Measurements from ENCODE around the gene QRICH1. TPM values are rescaled to one million over a fixed set of nuclear protein-coding genes. Genes with fewer than 3 reads are reported as not detected.

Gene QRICH1
- total RNA-seq, 1 experiment from 2014 or later: 96.1 TPM

DNA sequence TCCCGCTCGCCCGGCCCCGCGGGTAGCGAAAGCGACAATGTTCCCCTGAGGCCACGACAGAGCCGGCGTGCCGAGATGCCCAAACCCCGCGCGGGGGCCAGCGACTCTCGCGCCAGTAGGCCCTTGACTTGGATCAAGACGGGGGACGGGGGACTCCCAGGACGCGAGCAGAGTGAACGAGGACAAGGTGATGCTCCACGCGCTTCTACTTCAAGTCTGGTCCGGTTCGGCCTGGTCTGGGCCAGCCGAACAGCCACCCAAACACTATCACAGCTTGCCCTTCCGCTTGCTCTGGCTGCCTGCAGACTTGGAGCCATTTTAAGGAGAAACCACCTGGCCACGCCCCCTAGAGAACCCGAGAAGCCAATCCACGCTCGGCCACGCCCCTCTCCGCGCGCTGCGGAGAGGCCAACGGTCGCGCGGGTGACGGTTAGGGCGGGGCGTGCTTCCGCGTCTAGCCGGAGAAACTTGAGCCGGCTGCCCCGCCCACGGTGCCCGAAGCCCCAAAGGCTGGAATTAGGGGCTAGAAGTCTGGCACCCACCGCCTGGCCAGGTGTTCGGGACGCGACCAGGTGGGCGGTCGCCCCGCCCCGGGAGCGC is 72.6 kb downstream of the QRICH1 start:
- Mint-ChIP-seq H3K9me3 (ENCODE audit: unreplicated experiment) (no peaks in the 10 kb centered on the region), H3K36me3 (ENCODE audit: insufficient read depth, unreplicated experiment) (peaks cover 66% of the 10 kb centered on the region), H3K27ac (ENCODE audit: low read depth, unreplicated experiment) (peak overlapping the region; percentile 95), H3K27me3 (ENCODE audit: insufficient read depth, unreplicated experiment) (no peaks in the 10 kb centered on the region), H3K4me3 (ENCODE audit: unreplicated experiment) (peak overlapping the region; percentile 89), H3K4me1 (ENCODE audit: insufficient read depth, unreplicated experiment) (peaks cover 11% of the 10 kb centered on the region)
- ChIA-PET CTCF (interaction anchor here (0.6 to 2.7 kb wide), 13 partner anchors 10 to 842 kb away, joined by 3 to 14 read pairs (median 6); partner anchors contain the start of gene WDR6), POLR2A (interaction anchor here (0.6 to 9.9 kb wide), 39 partner anchors 7 to 456 kb away, joined by 3 to 251 read pairs (median 5); partner anchors contain the start of genes ARIH2, IMPDH2, KLHDC8B and LAMB2)
- BruUV-seq (replicated peaks): no TSS peak
- intact Hi-C loops (cut with micrococcal nuclease): loop anchor here (10.0 kb wide), 1 partner anchor 133 kb away; no protein-coding TSS in a partner anchor
- TF ChIP-seq, protein P1, sequence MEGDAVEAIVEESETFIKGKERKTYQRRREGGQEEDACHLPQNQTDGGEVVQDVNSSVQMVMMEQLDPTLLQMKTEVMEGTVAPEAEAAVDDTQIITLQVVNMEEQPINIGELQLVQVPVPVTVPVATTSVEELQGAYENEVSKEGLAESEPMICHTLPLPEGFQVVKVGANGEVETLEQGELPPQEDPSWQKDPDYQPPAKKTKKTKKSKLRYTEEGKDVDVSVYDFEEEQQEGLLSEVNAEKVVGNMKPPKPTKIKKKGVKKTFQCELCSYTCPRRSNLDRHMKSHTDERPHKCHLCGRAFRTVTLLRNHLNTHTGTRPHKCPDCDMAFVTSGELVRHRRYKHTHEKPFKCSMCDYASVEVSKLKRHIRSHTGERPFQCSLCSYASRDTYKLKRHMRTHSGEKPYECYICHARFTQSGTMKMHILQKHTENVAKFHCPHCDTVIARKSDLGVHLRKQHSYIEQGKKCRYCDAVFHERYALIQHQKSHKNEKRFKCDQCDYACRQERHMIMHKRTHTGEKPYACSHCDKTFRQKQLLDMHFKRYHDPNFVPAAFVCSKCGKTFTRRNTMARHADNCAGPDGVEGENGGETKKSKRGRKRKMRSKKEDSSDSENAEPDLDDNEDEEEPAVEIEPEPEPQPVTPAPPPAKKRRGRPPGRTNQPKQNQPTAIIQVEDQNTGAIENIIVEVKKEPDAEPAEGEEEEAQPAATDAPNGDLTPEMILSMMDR (IDR thresholded peaks at IDR 0.05; ENCODE audit: unreplicated experiment): no peak
- DNase-seq (ENCODE audit: unreplicated experiment): peak; percentile 98

DNA sequence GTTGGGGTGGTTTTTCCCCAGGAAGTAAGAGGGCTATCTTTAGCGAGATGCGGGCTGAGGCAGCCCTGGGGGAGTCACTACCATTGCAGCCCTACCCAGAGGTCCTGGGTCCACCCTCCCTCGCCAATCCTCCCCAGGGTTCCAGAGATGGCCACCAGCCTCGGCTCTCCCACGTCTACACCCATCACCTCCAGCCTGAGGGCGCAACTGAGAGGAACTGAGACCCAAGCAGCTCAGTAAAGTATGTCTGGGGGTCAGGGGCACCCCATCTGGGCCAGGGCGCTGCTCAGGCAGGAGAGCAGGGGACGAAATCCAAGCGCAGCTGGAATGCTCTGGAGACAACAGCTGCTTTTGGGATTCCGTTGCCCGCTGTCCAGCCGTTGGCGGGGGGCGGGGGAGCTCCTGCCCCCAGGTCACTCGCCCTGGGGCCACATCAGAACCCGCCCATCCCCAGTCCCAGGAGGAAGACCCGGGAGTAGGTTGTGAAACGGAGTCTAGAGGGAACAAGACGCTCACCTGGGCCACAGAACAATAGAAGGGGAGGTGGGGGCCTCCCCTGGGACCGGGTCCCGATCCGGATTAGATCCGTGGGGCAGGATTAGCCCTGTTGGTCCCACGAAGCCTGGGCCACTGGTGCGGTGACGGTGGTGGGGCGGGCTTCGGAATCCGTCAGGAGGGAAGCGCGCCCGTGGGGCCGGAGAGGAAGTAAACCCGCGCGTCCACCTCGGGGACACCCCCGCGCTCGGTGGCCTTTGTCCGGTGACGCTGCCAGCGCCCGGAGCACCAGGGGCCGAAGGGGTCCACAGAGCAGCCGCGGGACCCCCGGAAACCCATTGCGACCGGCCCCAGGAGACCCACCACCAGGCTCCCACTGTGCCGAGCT is 73.3 kb downstream of the QRICH1 start:
- Mint-ChIP-seq H3K27ac (ENCODE audit: low read depth, unreplicated experiment) (peak overlapping the region; percentile 95), H3K36me3 (ENCODE audit: insufficient read depth, unreplicated experiment) (peaks cover 66% of the 10 kb centered on the region), H3K9me3 (ENCODE audit: unreplicated experiment) (no peaks in the 10 kb centered on the region), H3K27me3 (ENCODE audit: insufficient read depth, unreplicated experiment) (no peaks in the 10 kb centered on the region), H3K4me3 (ENCODE audit: unreplicated experiment) (peak overlapping the region; percentile 89), H3K4me1 (ENCODE audit: insufficient read depth, unreplicated experiment) (peaks cover 5% of the 10 kb centered on the region)
- intact Hi-C loops (cut with micrococcal nuclease): loop anchor here (10.0 kb wide), 1 partner anchor 134 kb away; no protein-coding TSS in a partner anchor
- peak; percentile 31 for DNase-seq (ENCODE audit: unreplicated experiment)
- TSS peak; percentile 51 for BruUV-seq (replicated peaks)
- TF ChIP-seq, protein P1 (IDR thresholded peaks at IDR 0.05; ENCODE audit: unreplicated experiment): no peak
- ChIA-PET POLR2A (interaction anchor here (0.6 to 9.9 kb wide), 29 partner anchors 8 to 429 kb away, joined by 3 to 251 read pairs (median 5); partner anchors contain the start of genes ARIH2, IMPDH2, KLHDC8B and LAMB2), CTCF (interaction anchor here (0.6 to 2.7 kb wide), 8 partner anchors 13 to 843 kb away, joined by 3 to 11 read pairs (median 4); partner anchors contain the start of gene WDR6)

DNA sequence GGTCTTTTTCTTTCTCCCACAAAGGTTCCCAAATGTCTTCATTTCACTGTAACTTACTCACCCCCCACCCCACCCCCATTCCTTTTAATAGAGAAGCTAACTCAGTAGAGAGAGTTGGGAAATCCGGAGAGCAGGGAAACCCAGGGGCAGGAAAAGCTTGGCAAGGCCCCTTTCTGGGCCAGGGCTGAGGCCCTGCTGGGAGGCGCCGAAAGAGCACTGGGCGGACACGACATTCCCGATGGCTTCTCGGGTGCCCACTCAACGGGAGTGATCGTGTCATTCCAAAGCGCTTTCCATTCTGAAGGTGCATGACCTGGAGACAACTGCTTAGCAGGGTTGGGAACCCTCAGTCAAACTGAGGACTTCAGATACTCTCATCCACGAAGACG is 73.9 kb downstream of the QRICH1 start:
- H3K4me1 Mint-ChIP-seq (ENCODE audit: insufficient read depth, unreplicated experiment): no peaks in the 10 kb centered on the region
- peak; percentile 34 for DNase-seq (ENCODE audit: unreplicated experiment)
- intact Hi-C loops (cut with micrococcal nuclease): loop anchor here (10.0 kb wide), 1 partner anchor 135 kb away; no protein-coding TSS in a partner anchor

More for the DNA sequence above, 73.9 kb downstream of the QRICH1 start:
- BruUV-seq (replicated peaks): no TSS peak
- no peaks in the 10 kb centered on the region for H3K27me3 Mint-ChIP-seq (ENCODE audit: insufficient read depth, unreplicated experiment)
- peak overlapping the region; percentile 89 for H3K4me3 Mint-ChIP-seq (ENCODE audit: unreplicated experiment)
- peaks cover 66% of the 10 kb centered on the region for H3K36me3 Mint-ChIP-seq (ENCODE audit: insufficient read depth, unreplicated experiment)
- H3K9me3 Mint-ChIP-seq (ENCODE audit: unreplicated experiment): no peaks in the 10 kb centered on the region
- CTCF ChIA-PET: interaction anchor here (0.6 to 2.0 kb wide), 5 partner anchors 12 to 480 kb away, joined by 3 to 10 read pairs (median 3); partner anchors contain the start of gene WDR6
- H3K27ac Mint-ChIP-seq (ENCODE audit: low read depth, unreplicated experiment): peak overlapping the region; percentile 66
- TF ChIP-seq, protein P1 (IDR thresholded peaks at IDR 0.05; ENCODE audit: unreplicated experiment): no peak
- POLR2A ChIA-PET: interaction anchor here (0.7 to 9.9 kb wide), 13 partner anchors 9 to 421 kb away, joined by 3 to 251 read pairs (median 4); partner anchors contain the start of genes ARIH2, IMPDH2, IP6K2 and P4HTM

Data from MCF 10A (cell line).